A673 (cell line): ENCODE data around the gene TRPM3.
"Not testable (repeated sequence)": the region's sequence is repeated elsewhere in the genome, so short reads cannot be mapped to it uniquely, and the experiment has no call there.

Experiments used
- EZH2 ChIP-seq: fragments of 200-600 bp; sonication (generic); IDR thresholded peaks from 2 replicates; pipeline ENCODE4 v1.6.1; 2017; ENCODE audit warnings: borderline replicate concordance, low read depth, mild to moderate bottlenecking, mixed read lengths, antibody characterized with exemption, low read length; ENCODE audit not compliant: poor library complexity, severe bottlenecking
- TF ChIP-seq, protein P1 (sequence below): fragments of 300-800, 200-600 bp; sonication (generic); conservative IDR thresholded peaks from 2 replicates; pipeline ENCODE4 v1.5.1; 2017; ENCODE audit warnings: low read depth, mild to moderate bottlenecking, antibody characterized with exemption, low read length, moderate library complexity, mixed read lengths

DNA sequence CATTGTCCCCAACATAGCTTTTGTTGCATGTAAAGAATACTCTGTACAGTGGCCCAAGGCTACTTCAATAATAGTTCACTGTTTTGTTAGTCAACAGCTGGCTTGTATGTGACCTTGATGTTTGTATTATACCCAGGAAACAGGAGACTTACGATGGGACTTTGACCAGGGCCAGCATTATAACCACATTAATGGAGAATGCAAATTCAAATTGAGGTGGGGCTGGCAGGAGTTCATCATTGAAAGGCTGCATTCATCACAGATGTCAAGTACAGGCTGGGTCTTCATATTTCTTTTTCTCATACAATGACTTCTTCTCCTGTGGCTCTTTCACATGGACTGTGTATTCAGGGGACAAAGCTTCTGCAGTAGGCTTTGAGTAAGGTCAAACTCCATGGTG, 396.6 kb downstream of the TRPM3 start:
- TF ChIP-seq, protein P1, sequence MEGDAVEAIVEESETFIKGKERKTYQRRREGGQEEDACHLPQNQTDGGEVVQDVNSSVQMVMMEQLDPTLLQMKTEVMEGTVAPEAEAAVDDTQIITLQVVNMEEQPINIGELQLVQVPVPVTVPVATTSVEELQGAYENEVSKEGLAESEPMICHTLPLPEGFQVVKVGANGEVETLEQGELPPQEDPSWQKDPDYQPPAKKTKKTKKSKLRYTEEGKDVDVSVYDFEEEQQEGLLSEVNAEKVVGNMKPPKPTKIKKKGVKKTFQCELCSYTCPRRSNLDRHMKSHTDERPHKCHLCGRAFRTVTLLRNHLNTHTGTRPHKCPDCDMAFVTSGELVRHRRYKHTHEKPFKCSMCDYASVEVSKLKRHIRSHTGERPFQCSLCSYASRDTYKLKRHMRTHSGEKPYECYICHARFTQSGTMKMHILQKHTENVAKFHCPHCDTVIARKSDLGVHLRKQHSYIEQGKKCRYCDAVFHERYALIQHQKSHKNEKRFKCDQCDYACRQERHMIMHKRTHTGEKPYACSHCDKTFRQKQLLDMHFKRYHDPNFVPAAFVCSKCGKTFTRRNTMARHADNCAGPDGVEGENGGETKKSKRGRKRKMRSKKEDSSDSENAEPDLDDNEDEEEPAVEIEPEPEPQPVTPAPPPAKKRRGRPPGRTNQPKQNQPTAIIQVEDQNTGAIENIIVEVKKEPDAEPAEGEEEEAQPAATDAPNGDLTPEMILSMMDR, result not testable (repeated sequence)
- TF ChIP-seq EZH2, result not testable (repeated sequence)
